ENCODE measurements around the gene COL4A2.

The COL4A2 gene

DNA sequence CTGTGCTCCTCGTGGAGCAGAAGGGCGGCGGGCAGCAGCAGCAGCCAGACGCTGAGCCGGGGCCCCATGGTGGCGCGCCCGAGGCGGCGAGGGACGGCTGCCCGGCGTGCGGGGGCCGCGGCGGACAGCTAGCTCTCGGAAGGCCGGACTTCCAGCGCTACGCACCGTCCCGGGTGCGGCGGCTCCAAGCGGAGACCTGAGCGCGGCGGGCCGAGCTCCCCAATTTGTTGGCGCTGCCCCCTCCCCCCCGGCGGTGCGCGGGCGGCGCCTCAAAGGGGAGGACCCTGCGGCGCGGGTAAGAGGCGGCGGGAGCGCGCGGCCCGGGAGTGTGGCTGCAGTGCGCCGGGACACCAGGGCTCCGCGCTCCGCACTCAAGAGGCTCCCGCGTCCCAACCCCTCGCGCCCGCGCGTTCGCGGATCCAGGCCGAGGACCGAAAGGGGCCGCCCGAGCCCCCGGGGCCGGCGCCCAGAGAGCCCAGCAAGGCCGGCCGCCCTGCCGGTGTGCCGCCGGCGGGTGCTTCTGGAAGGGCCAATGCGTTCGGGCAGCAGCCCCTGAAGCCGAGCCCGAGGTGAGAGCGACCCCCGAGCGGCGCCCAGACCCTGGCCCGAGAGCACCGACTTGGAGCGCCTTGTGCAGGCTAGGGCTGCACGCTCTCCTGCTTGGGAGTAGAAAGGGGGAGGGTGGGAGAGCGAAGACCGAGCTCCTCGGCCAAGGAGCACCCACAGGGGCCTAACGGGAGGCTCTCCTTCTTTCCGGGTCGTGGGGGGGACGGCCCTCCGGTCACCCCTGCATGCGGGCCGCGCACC is at the start of gene COL4A2, which contains the start of gene COL4A1:
Gene COL4A2 (plus strand): TSS at position 325 of the 807 bp plus-strand sequence. CDS start 620 bp downstream, outside the sequence.
Gene COL4A1 (minus strand): TSS at position 198 of the 807 bp plus-strand sequence. CDS start 130 bp downstream, at position 68.
- peak within 1 kb of the TSS; percentile 99 for H3K27ac ChIP-seq
- H3K4me3 ChIP-seq = peak within 1 kb of the TSS; percentile 98
- TF ChIP-seq, protein P1, sequence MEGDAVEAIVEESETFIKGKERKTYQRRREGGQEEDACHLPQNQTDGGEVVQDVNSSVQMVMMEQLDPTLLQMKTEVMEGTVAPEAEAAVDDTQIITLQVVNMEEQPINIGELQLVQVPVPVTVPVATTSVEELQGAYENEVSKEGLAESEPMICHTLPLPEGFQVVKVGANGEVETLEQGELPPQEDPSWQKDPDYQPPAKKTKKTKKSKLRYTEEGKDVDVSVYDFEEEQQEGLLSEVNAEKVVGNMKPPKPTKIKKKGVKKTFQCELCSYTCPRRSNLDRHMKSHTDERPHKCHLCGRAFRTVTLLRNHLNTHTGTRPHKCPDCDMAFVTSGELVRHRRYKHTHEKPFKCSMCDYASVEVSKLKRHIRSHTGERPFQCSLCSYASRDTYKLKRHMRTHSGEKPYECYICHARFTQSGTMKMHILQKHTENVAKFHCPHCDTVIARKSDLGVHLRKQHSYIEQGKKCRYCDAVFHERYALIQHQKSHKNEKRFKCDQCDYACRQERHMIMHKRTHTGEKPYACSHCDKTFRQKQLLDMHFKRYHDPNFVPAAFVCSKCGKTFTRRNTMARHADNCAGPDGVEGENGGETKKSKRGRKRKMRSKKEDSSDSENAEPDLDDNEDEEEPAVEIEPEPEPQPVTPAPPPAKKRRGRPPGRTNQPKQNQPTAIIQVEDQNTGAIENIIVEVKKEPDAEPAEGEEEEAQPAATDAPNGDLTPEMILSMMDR (IDR thresholded peaks at IDR 0.05) = no peak
- peak; percentile 87 for DNase-seq (ENCODE audit: low spot score)

DNA sequence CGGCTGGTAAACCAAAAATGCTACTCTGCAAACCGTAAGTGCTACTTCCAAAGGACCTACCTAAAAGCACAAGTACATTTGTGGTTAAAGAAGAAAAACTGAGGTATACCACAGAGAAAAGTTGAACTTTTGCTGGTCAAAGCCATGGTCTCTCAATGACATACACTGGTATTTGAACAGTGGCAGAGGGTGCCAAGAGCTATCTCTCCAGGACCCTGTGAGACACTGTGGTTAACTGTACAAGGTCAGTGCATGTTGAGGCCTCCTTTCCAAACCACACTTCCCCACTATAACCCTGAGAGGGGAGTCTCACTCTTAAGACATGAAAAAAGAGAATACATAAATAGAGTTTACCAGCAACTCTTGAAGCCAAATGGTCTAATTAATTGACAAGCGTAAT is 49.7 kb upstream of the COL4A2 start:
- Histone ChIP-seq H3K4me3 (no peak overlapping the region), H3K27ac (peak overlapping the region; percentile 8 to 95)
- no peak for DNase-seq (ENCODE audit: low spot score)
- TF ChIP-seq, protein P1 (IDR thresholded peaks at IDR 0.05) = no peak

DNA sequence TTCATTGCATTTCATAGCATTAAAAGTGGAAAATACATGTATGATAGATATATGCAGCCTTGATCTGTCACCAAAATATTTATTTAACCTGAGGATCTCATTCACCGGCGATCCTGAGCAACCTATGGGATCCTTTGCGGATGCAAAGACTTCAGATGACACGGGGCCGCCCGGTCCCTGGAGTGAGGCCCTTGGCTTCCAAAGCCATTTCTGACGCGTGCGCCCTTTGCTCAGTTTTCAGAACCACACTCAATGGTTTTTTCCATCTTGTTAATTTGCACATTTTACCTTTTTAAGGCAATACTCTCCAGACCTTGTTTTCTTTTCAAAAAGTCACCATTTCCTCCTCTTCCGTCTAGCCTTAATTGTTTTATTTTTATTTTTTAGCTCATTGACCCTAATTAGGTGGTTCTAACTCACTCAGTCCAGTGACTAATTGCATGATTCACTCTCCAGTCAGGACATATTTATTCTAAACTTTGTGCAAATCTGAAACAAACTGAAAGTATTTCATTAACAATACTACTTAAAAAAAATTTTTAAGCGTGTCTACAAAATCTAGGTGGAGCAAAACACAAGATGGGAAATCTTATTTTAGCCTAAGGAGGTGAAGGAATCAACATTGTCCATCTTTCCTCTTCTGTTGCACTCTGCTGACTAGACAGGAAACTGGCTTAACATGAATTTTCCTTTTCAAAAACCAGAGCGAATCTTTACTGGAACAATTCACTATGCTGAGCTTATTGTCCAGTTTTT is 48.0 kb upstream of the COL4A2 start:
- TF ChIP-seq, protein P1 (IDR thresholded peaks at IDR 0.05) = no peak
- H3K27ac ChIP-seq = peak overlapping the region; percentile 45 to 70

DNA sequence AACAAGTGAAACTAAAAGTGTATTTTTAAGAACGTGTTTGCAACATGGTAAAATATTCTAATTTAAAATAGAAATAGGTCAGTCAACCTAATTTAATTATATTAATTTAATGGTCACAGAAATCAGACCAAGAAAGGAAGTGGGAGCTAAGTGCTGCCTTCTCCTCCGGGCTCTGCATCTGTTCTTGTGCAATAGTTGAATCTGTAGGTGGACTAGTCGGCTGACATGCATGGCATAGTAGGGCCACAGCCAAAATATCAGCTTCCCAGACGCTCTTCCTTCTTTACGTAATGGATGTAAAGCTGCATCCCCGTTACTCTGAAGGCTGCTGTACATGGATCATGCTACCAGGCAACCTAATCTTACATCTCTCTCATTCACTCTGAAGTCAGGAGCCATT is 47.4 kb upstream of the COL4A2 start:
- TF ChIP-seq, protein P1 (IDR thresholded peaks at IDR 0.05) = no peak
- DNase-seq (ENCODE audit: low spot score) = no peak
- Histone ChIP-seq H3K27ac (peak overlapping the region; percentile 45 to 70), H3K4me3 (peak overlapping the region; percentile 19)

More for the DNA sequence above, 48.0 kb upstream of the COL4A2 start:
- DNase-seq (ENCODE audit: low spot score) = no peak
- peak overlapping the region; percentile 19 for H3K4me3 ChIP-seq

DNA sequence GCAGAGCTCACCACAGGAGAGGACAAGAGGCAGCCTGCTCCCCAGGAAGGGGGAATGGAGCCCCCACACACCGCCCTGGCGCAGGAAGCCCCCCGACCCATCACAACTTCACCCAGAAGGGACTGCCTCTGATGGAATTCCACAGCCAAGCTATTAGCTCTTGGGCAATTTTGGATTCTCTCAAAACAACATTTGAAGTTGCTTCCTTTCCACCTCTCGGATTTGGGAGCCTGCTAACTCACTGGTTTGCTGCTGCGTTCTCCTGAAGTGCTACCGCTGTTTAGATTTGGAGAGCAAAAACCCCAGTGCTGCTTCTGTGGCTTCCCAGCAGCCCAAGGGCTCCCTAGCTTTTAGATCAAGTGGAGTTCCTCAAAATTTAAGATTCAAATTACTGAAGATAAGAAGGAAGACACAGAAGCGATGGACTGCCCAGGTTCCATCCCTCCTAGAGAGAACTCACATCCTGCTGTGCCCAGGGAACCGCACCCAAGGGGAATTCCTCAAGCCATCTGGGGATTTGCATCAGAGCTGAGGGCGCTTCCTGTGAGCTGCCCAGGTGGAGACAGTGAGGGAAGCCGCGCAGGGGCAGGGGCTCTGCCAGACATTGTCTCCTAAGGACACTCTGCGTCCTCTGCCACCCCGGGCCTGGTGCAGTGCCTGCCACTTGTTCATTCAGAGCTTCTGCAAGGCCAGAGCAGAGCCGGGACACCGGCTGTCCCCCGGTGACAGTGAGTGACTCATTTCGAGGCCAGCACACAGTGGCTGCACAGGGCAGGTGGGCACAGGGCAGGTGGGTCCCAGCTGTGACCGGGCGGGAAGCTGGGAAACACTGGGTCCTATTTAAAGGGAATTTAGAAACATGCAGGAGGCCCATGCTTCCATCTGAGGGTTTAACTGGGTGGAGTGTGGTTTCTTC is 45.7 kb upstream of the COL4A2 start:
- TF ChIP-seq, protein P1 (IDR thresholded peaks at IDR 0.05) = no peak
- peak overlapping the region; percentile 54 to 87 for H3K27ac ChIP-seq

DNA sequence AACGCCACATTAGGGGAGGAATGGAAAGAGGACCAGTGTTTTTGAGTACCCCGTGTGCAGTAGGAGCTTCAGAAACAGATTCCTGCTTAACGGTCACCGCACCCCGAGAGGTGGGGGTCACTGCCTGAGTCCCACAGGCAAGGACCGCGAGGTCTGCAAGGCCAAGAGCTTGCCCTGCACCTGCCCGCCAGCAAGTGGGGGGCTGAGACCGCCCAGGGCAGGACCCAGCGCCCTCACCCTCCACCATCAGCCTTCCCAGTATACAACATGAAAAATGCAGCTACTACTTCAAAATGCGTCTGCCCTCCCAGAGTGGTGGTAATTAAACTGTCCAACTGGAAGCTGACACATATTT is 45.0 kb upstream of the COL4A2 start:
- TF ChIP-seq, protein P1 (IDR thresholded peaks at IDR 0.05) = no peak
- Histone ChIP-seq H3K27ac (peak overlapping the region; percentile 54 to 87), H3K4me3 (peak overlapping the region; percentile 40)
- no peak for DNase-seq (ENCODE audit: low spot score)

More for the DNA sequence above, 45.7 kb upstream of the COL4A2 start:
- no peak for DNase-seq (ENCODE audit: low spot score)
- peak overlapping the region; percentile 43 for H3K4me3 ChIP-seq

Measured in coronary artery (tissue), 2 donors.